B cell (primary cell): Measurements from ENCODE around the gene MBP. TPM values are rescaled to one million over a fixed set of nuclear protein-coding genes. Genes with fewer than 3 reads are reported as not detected.

Source experiments
- ATAC-seq: fragments of 200-7000 bp; cut with Tn5 transposase; one replicate; pipeline ENCODE4 v1.10.0; 2021; ENCODE audit warnings: low read depth, mild to moderate bottlenecking, moderate number of reproducible peaks, moderate library complexity
- CTCF ChIA-PET: fragments of 350-600 bp; sonication (Branson Sonifier 250); formaldehyde crosslinking; loops from one replicate; lab custom pipeline; 2021; ENCODE audit warnings: antibody characterized with exemption, inconsistent platforms; lab: Charles Lee
- POLR2A ChIA-PET: fragments of 350-600 bp; sonication (Branson Sonifier 250); formaldehyde crosslinking; loops from one replicate; lab custom pipeline; 2021; ENCODE audit warnings: antibody characterized with exemption; lab: Charles Lee
- DNase-seq: peaks from one replicate; pipeline ENCODE4 v3.0.0; 2013
- H2AFZ ChIP-seq: 2 replicates; pipeline ENCODE4 v1.6.1; 2012; ENCODE audit warnings: mild to moderate bottlenecking, low read depth, low read length; ENCODE audit not compliant: insufficient read depth, poor library complexity, severe bottlenecking
- H3K27ac ChIP-seq, 2 donors: 1 replicate in 1 of 2; 2 replicates in 1 of 2; pipeline ENCODE4 v1.5.1; 2012 to 2013; ENCODE audit warnings: low read length in 2 of 2, mild to moderate bottlenecking in 2 of 2, moderate library complexity in 1 of 2
- H3K27me3 ChIP-seq, 4 experiments: fragments of 200-600 bp in 1 of 4; sonication (generic) in 1 of 4; replicated peaks in 1 of 4; 1 replicate in 2 of 4; 2 replicates in 2 of 4; pipeline versions ENCODE4 v1.6.1 to v1.7.0; 2013 to 2016; ENCODE audit warnings: low read length in 3 of 4, mild to moderate bottlenecking in 2 of 4, mixed read lengths in 1 of 4, moderate library complexity in 1 of 4; ENCODE audit not compliant: insufficient read depth in 4 of 4, control insufficient read depth in 3 of 4; ENCODE audit errors: control extremely low read depth in 1 of 4
- H3K36me3 ChIP-seq, 2 experiments: replicated peaks in 1 of 2; 1 replicate in 1 of 2; 2 replicates in 1 of 2; pipeline versions ENCODE4 v1.6.1 to v1.7.1; 2013; ENCODE audit warnings: low read length in 1 of 2; ENCODE audit not compliant: insufficient read depth in 2 of 2, control insufficient read depth in 1 of 2; ENCODE audit errors: control extremely low read depth in 1 of 2, extremely low read depth in 1 of 2
- H3K4me1 ChIP-seq, 2 donors: fragments of 200-600 bp in 1 of 2; sonication (generic) in 1 of 2; 1 replicate in 1 of 2; 2 replicates in 1 of 2; pipeline versions ENCODE4 v1.5.1 to v1.6.1; 2013 to 2017; ENCODE audit warnings: low read length in 2 of 2; ENCODE audit not compliant: control insufficient read depth in 2 of 2, insufficient read depth in 2 of 2
- H3K4me2 ChIP-seq: replicated peaks from 2 replicates; pipeline ENCODE3; 2012; ENCODE audit warnings: mild to moderate bottlenecking, low read depth, low read length; ENCODE audit not compliant: poor library complexity, severe bottlenecking
- H3K4me3 ChIP-seq, 5 experiments: fragments of 200-600 bp in 1 of 5; sonication (generic) in 1 of 5; 1 replicate in 3 of 5; 2 replicates in 2 of 5; pipeline versions ENCODE4 v1.5.1 to v1.7.0; 2011 to 2016; ENCODE audit warnings: low read length in 4 of 5, mild to moderate bottlenecking in 4 of 5, low read depth in 2 of 5, control low read depth in 1 of 5, moderate library complexity in 1 of 5; ENCODE audit not compliant: insufficient read depth in 1 of 5; ENCODE audit errors: control extremely low read depth in 1 of 5, extremely low read depth in 1 of 5
- H3K79me2 ChIP-seq: fragments of 200-600 bp; sonication (generic); one replicate; pipeline ENCODE4 v1.6.0; 2016; ENCODE audit warnings: low read length; ENCODE audit not compliant: control insufficient read depth, insufficient read depth
- H3K9ac ChIP-seq: fragments of 200-600 bp; sonication (generic); 2 replicates; pipeline ENCODE4 v1.6.1; 2017; ENCODE audit warnings: mild to moderate bottlenecking, low read length, moderate library complexity
- H3K9me3 ChIP-seq, 3 donors: one replicate each; pipeline versions ENCODE4 v1.6.1 to v1.7.1; 2013; ENCODE audit warnings: low read length in 2 of 3; ENCODE audit not compliant: control insufficient read depth in 2 of 3, insufficient read depth in 1 of 3; ENCODE audit errors: control extremely low read depth in 1 of 3
- H4K20me1 ChIP-seq: 2 replicates; pipeline ENCODE4 v1.6.0; 2012; ENCODE audit warnings: mild to moderate bottlenecking, low read length; ENCODE audit not compliant: insufficient read depth, control insufficient read depth, poor library complexity, severe bottlenecking
- H3K27ac Mint-ChIP-seq: one replicate; pipeline ENCODE4 v1.8.0; 2021; ENCODE audit warnings: mixed read lengths
- H3K27me3 Mint-ChIP-seq: one replicate; pipeline ENCODE4 v1.8.0; 2021; ENCODE audit warnings: mixed read lengths
- H3K4me1 Mint-ChIP-seq: one replicate; pipeline ENCODE4 v1.8.0; 2021; ENCODE audit warnings: mixed read lengths
- H3K4me3 Mint-ChIP-seq: one replicate; pipeline ENCODE4 v1.8.0; 2021; ENCODE audit warnings: mixed read lengths
- H3K9me3 Mint-ChIP-seq: one replicate; pipeline ENCODE4 v1.8.0; 2022; ENCODE audit warnings: mixed read lengths; ENCODE audit not compliant: insufficient read depth
- EZH2 ChIP-seq: IDR thresholded peaks from 2 replicates; pipeline ENCODE4 v1.6.1; 2012; ENCODE audit warnings: borderline replicate concordance, low read depth, mild to moderate bottlenecking, moderate library complexity, low read length; ENCODE audit not compliant: insufficient read depth, poor library complexity, severe bottlenecking
- WGBS: methylation state at CpG from one replicate; pipeline ENCODE4 v1.1.5; 2013; ENCODE audit warnings: missing lambda C conversion rate; ENCODE audit not compliant: insufficient coverage; 5-methylcytosine and 5-hydroxymethylcytosine counted together
- intact Hi-C: fragments of 100-400 bp; cut with micrococcal nuclease; formaldehyde crosslinking; loops from one replicate; pipeline ENCODE4 v1.10.0; 2022
- polyA plus RNA-seq: library from polyadenylated mRNA; depleted of rRNA; stranded (reverse); fragments of >200 nt; gene quantifications from 2 replicates; pipeline ENCODE4 v1.2.3, GENCODE V29; 2012
- total RNA-seq, 2 donors: library from RNA; stranded (reverse); fragments of 120-200 nt in 1 of 2; gene quantifications; 1 replicate in 1 of 2; 2 replicates in 1 of 2; pipeline versions ENCODE4 v1.2.3 to v1.2.4, GENCODE V29; 2013 to 2022
- TF ChIP-seq, protein P1 (sequence below): fragments of 200-600 bp; IDR thresholded peaks from one replicate; pipeline ENCODE4 v1.8.0; 2022; ENCODE audit warnings: antibody characterized with exemption, mild to moderate bottlenecking

MBP gene
- total and polyA plus RNA-seq, 2 donors (not counting 1 experiment from before 2014, with no cell fraction given), result 30.1 to 192 TPM

DNA sequence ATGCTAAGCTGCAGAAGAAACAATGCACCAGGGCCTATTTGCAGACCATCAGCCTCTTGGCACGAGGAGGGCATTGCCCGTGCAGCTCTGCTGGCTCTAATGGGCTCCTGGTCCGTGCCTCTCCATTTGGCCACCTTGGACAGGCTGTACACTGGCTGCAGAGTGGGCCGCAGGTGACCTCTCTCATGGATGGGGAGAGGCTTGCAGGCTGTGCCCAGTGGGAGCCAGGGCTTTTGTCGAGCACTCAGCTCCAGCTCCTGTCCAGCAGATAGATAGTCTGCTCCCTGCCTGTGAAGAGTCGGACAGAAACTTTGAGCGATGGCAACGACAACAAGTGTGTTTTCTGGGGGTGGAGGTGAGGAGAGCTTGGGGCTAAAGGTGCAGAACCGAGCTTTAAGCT, 100.9 kb downstream of the MBP start:
- no peak overlapping the region for H3K4me3 Mint-ChIP-seq
- H3K4me1 ChIP-seq, result peaks cover 16 to 23% of the 10 kb centered on the region in 2 donors
- intact Hi-C loops, result no loop called here
- no peaks in the 10 kb centered on the region for H3K9me3 Mint-ChIP-seq
- H4K20me1 ChIP-seq, result peaks cover 68% of the 10 kb centered on the region
- no peak overlapping the region for H3K9ac ChIP-seq
- CTCF ChIA-PET, result interaction anchor here (1.0 to 1.7 kb wide), 5 partner anchors 16 to 180 kb away, joined by 3 to 6 read pairs (median 4); no protein-coding TSS in a partner anchor
- no peak overlapping the region for H2AFZ ChIP-seq
- ATAC-seq (no peak), DNase-seq (no peak)
- no peaks in the 10 kb centered on the region for H3K27me3 Mint-ChIP-seq
- TF ChIP-seq EZH2, result no peak
- H3K79me2 ChIP-seq, result peaks cover 72% of the 10 kb centered on the region
- H3K4me2 ChIP-seq, result no peak overlapping the region
- WGBS, result 95% methylated on average over 9 of the region's 9 CpGs
- POLR2A ChIA-PET, result interaction anchor here (1.6 kb wide), 1 partner anchor 101 kb away, joined by 3 read pairs; the partner anchor contains the start of gene MBP
- H3K4me1 Mint-ChIP-seq, result peaks cover 37% of the 10 kb centered on the region
- H3K27me3 ChIP-seq, result no peaks in the 10 kb centered on the region
- H3K27ac ChIP-seq, result no peak overlapping the region
- peaks cover 0 to 18% of the 10 kb centered on the region in 2 experiments for H3K36me3 ChIP-seq
- no peak overlapping the region for H3K27ac Mint-ChIP-seq
- no peak overlapping the region for H3K4me3 ChIP-seq
- H3K9me3 ChIP-seq, result no peaks in the 10 kb centered on the region

DNA sequence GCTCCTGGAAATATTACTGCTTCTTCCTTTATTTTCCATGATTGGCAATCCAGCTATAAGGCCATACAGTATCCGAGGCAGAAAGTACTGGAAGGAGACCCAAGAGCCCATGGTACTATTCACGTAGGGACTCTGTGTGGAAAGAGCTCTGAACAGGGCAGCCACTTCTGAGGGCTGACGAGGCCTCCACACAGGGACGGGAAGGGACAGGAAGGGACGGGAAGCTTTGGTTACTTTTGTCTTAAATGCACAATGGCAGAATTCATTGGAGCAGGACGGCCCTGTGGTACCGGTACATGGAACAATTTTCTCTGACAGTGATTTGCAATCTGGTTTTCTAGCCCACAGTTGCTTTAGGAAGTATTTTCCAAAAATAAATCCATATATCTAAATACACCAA, 102.4 kb downstream of the MBP start:
- ATAC-seq (no peak), DNase-seq (no peak)
- no peak overlapping the region for H3K27ac ChIP-seq
- H4K20me1 ChIP-seq, result peaks cover 76% of the 10 kb centered on the region
- 96% methylated on average over 5 of the region's 7 CpGs for WGBS
- no peaks in the 10 kb centered on the region for H3K9me3 ChIP-seq
- H2AFZ ChIP-seq, result no peak overlapping the region
- H3K36me3 ChIP-seq, result peaks cover 0 to 21% of the 10 kb centered on the region in 2 experiments
- peaks cover 16 to 23% of the 10 kb centered on the region in 2 donors for H3K4me1 ChIP-seq
- H3K4me3 Mint-ChIP-seq, result no peak overlapping the region
- no peak overlapping the region for H3K4me3 ChIP-seq
- H3K79me2 ChIP-seq, result peaks cover 77% of the 10 kb centered on the region
- H3K27ac Mint-ChIP-seq, result no peak overlapping the region
- no peaks in the 10 kb centered on the region for H3K27me3 Mint-ChIP-seq
- H3K9me3 Mint-ChIP-seq, result no peaks in the 10 kb centered on the region
- TF ChIP-seq, protein P1, sequence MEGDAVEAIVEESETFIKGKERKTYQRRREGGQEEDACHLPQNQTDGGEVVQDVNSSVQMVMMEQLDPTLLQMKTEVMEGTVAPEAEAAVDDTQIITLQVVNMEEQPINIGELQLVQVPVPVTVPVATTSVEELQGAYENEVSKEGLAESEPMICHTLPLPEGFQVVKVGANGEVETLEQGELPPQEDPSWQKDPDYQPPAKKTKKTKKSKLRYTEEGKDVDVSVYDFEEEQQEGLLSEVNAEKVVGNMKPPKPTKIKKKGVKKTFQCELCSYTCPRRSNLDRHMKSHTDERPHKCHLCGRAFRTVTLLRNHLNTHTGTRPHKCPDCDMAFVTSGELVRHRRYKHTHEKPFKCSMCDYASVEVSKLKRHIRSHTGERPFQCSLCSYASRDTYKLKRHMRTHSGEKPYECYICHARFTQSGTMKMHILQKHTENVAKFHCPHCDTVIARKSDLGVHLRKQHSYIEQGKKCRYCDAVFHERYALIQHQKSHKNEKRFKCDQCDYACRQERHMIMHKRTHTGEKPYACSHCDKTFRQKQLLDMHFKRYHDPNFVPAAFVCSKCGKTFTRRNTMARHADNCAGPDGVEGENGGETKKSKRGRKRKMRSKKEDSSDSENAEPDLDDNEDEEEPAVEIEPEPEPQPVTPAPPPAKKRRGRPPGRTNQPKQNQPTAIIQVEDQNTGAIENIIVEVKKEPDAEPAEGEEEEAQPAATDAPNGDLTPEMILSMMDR, result no peak
- TF ChIP-seq EZH2, result no peak
- H3K4me1 Mint-ChIP-seq, result peaks cover 34% of the 10 kb centered on the region
- intact Hi-C loops, result no loop called here
- no peaks in the 10 kb centered on the region for H3K27me3 ChIP-seq
- ChIA-PET CTCF (interaction anchor here (1.6 kb wide), 1 partner anchor 181 kb away, joined by 5 read pairs; no protein-coding TSS in a partner anchor), POLR2A (no interaction called here)
- H3K9ac ChIP-seq, result no peak overlapping the region
- H3K4me2 ChIP-seq, result no peak overlapping the region
